ENCODE results near the gene GOT1.

The GOT1 gene

GRCh38 chr10:99394256-99394655 lies 36.2 kb downstream of the GOT1 start:
- no peak for DNase-seq

DNA sequence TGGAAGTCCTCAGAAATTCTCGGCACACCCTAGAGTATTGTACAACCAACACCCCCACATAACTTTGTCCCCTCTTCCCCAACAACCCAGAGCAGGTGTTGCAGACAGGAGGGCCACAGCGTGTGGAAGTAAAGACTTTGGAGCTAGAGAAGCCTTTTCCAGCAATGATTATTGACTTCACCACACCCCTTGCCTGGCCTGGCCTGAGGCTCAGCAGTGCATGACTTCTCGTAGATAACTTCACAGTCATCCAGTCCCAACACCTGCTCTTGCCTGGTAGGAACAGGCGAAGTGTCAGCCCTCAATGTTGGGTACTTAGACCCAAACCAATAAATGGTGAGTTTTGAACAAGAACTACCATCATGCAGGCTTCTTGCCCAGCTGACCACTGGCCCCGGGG lies 36.7 kb downstream of the GOT1 start:
- DNase-seq = no peak

GRCh38 chr10:99393036-99393435 lies 37.4 kb downstream of the GOT1 start:
- no peak for DNase-seq

- DNase-seq = no peak
These were observed 39.1 kb downstream of the GOT1 start for GRCh38 chr10:99391346-99391745.

GRCh38 chr10:99389729-99390480 lies 40.5 kb downstream of the GOT1 start:
- no peak for DNase-seq

DNA sequence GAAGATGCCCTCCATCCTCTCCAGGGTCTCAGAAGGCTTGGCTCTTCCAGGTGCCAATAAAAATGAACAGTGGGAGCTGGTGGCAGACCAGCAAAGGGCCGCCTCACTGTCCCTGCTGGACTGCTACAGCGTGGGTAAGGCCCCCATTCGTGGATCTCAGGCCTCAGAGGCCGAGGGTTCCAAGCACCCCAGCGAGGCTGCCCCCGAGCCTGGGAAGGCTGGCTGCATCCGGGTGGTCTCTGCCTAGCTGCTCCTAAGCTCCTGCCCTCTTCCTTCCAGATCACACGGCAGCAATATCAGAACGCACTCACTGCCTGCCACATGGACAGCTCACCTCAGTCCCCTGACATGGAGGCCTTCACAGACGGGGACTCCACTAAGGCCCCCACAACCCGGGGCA lies 42.9 kb downstream of the GOT1 start:
- no peak for DNase-seq

GRCh38 chr10:99387071-99387470 lies 43.4 kb downstream of the GOT1 start:
- DNase-seq = no peak

GRCh38 chr10:99382176-99382575 lies 48.2 kb downstream of the GOT1 start:
- DNase-seq = no peak

DNA sequence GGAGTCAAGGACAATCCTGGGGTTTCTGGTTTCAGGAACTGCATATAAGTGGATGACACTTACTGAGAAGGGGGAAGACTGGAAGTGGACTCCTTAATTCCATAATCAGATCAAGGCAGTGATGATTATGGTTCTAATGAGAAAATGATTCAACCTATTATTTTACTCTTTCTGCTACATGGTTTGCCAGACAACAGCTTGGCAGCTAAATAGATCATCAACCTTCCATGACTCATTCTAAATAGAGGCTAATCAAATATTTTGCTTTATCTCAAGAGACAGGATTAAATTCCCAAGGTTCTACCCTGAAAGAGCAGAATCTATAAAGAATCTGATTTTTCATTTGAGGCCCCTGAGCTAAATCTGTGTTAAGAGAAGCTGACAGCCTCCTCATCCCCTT lies 55.0 kb downstream of the GOT1 start:
- DNase-seq = no peak

GRCh38 chr10:99374972-99375371 lies 55.5 kb downstream of the GOT1 start:
- no peak for DNase-seq

DNA sequence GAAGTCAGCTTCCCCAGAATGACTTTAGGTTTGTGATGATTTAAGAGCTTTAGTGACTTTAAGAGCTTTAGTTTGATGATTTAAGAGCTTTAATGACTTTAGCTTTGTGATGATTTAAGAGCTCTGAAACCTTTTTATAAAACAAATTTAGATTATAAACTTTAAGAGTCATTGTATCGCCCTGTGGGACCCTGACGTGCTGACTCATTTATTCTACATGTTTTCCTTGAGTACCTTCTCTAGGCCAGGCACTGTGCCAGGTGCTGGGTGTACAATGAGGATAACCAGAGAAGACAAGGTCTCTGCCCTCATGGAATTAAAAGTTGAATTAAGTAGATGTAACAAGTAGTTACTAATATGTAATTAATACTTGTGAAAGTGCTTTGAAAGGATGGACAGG lies 55.9 kb downstream of the GOT1 start:
- DNase-seq = no peak

DNA sequence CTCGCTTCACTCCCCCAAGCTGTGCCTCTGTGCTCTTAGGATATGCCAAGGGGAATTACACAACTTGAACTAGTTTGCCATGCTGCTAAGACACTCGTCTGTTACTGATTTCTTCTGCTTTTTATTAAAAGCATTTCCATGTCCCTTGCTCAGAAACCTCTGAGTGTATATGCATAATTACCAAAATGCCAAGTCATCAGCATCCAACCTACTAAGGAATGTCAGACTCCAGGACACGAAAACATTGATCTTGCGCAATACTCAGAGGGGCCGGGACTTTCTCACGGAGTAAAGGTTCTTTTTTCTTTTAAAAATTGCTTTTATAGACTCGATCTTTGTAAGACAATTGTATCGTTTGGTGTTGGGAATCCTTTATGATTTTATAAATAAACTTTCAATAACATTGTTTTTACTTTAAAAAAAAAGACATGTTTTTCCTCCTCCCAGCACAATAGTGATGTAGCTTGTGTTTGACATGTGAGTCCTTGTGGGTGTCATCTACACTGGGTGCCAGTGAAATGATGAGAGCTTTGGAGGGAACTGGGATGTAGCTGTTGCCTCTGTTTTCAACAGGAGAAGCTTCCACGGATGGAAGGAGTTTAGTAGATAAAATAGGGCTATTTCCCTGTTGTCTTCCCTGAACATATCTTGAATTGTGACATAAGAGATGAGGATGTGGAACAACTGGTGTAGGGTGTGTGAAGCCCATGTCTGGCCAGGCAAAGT lies 57.7 kb downstream of the GOT1 start:
- no peak for DNase-seq

- no peak for DNase-seq
These were observed 59.4 kb downstream of the GOT1 start for GRCh38 chr10:99370993-99371392.

DNA sequence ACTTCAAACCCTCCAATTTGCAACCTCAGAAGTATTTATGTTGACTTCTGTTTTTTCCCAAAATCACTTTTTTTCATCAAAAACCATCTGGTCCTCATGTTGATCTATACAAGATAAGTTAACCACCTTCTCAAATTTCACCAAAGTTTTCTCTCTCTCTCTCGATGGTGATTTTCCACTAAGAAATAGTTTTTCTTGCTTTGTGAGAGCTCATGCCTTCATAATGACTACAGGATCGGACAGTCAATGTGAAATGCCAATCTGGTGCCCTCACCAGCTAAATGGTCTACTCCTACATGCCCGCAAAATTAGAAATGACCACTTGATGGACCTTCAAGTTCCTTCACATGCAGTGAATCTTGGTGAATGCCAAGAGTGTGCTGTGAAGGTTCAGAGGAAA lies 60.9 kb downstream of the GOT1 start:
- DNase-seq = no peak

DNA sequence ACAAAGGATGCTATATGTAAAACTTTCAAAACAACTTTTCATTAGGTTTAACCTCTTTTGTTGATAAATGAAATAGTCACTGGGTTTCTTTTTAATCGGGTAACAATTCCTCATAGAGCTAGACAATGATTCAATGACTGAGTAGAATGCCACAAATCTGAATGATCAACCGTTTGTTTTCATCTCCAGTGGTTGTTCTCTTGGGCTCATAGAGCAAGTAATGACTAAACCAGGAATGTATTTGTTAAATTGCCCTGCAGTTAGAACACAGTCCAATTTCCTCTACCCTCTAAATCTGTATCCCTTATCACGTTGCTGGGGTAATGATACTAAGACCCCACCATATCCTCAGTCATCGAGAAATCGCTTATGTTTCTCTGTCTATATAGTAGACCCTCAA lies 61.3 kb downstream of the GOT1 start:
- DNase-seq = no peak

DNA sequence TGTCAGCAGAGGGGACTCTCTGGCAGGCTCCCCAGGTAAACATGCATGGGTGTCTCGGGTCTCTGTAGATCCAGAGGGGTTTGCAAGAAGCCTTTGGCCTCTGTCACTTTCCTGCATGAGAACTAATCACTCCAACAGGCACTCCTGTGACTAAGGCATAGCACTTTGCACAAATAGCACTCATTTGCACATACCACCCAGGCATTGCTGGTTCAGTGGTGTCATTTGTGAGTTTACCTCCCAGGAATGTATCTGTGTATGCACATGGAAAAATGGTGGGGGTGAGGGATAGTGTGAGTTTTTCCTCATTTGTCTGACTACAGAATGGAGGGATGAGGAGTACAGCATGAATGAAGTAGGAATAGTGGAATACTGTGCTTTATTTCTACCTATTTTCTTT lies 61.8 kb downstream of the GOT1 start:
- no peak for DNase-seq

DNA sequence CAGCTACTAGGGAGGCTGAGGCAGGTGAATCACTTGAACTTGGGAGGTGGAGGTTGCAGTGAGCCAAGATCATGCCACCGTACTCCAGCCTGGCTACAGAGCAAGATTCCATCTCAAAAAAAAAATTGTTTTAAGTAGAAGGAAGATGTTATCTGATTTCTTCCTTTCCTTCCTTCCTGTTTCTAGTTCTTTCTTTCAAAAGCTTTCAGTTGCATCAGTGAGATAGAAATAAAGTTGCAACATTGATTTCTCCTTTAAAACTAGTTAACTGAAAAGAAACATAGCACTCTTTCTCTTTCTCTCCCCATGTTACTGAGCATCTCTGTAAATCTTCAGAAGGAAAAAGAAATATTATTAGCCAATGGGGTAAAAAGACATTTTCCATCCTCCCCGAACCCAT lies 63.8 kb downstream of the GOT1 start:
- DNase-seq = no peak

DNA sequence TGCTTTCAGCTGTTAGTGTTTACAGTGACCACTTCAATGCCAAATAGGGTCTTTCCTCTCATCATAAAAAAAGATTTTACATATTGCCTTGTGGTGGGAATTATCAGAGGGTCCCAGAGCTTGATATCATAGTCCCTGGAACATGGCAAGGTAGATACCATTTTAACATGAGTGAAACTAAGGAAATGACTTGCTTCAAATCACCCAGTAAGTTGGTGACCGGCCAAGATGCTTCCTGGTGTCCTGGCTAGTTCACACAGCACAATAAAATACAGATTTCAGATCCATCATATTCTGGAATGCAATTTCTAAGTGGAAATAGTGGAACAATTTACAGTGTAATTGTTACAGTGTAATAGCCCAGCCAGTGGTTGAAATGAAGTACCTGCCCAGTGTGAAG lies 64.7 kb downstream of the GOT1 start:
- DNase-seq = no peak

- DNase-seq = no peak
These were observed 65.1 kb downstream of the GOT1 start for GRCh38 chr10:99365311-99365710.

DNA sequence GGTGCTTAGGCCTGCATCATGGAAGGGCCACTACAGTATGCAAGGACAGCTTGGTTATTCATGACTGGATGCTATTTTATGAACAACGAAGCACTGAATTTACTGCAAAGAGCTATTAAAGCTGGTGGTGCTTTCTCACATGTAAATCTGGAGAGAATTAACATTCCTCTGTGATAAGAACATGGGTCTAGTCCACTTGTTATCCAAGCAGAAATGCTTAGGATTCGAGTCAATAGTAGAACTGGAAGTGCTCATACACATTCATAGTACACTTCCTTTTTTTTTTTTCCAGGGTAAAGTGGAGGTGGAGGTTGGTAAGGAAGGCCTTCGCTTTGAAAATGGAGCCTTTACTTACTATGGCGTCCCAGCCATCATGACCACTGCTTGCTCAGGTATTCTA lies 66.3 kb downstream of the GOT1 start:
- DNase-seq = no peak

- DNase-seq = no peak
These were observed 69.5 kb downstream of the GOT1 start for GRCh38 chr10:99360934-99361333.

- DNase-seq = no peak
These were observed 72.3 kb downstream of the GOT1 start for GRCh38 chr10:99358101-99358500.

DNA sequence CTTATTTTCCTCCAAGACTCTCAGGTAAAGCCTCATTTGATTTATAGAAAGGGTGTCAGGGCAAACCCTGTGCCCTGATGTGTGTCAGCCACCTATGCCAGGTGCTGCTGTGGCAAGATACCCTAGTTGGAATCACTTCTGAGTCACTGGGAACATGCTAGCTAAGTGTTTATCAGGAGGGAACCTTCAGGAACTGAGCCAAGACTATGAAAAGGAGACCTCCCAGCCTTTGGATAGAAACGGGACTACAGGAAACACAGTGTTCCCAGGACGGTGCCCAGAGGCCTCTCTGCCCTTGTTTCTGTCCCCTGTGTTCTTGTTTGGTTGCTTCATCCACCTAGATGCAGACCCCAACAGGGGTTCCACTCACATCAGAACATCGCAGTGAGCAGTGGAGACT lies 72.7 kb downstream of the GOT1 start:
- no peak for DNase-seq

GRCh38 chr10:99353182-99353581 lies 77.2 kb downstream of the GOT1 start:
- no peak for DNase-seq

- no peak for DNase-seq
These were observed 82.8 kb downstream of the GOT1 start for GRCh38 chr10:99347672-99348071.
